Measurements from ENCODE around the gene ELK3. TPM values are rescaled to one million over a fixed set of nuclear protein-coding genes. Genes with fewer than 3 reads are reported as not detected.

ELK3 gene
- total RNA-seq, 3 donors from 2014 or later (not counting 1 experiment from before 2014, with no cell fraction given) = 17.8 to 28.8 (median 20.9) TPM

DNA sequence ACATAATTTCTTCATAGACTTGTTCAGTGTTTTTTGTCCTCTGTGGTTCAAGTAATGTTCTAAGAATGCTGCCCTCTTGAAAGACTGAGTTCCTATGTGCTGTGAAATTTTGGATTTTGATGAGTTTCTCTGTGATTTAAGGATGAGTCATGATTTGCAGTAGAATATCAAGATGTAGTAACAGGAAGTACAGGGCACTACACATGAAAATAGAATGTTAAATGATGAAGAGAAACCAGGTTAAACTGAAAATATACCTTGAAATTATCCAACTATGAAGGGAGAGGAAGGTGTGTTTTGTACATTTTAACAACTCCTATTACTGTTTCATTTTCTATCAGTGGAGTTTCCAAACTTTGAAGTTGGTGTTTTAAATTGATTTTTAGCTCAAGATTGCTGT, 4.8 kb downstream of the ELK3 start:
- intact Hi-C loops (cut with micrococcal nuclease) = no loop called here
- ATAC-seq (peak in 1 of 3 donors; percentile 31), DNase-seq (peak in 1 of 2 donors; percentile 48)
- Histone ChIP-seq H3K4me3 (ENCODE audit: low read length) (no peak overlapping the region), H3K4me1 (ENCODE audit: control insufficient read depth, insufficient read depth, low read length) (peaks cover 12% of the 10 kb centered on the region), H3K36me3 (ENCODE audit: control insufficient read depth, insufficient read depth, low read length) (no peaks in the 10 kb centered on the region), H3K9me3 (ENCODE audit: control insufficient read depth, insufficient read depth, low read length) (no peaks in the 10 kb centered on the region), H3K27me3 (ENCODE audit: control insufficient read depth, insufficient read depth, low read length) (no peaks in the 10 kb centered on the region), H3K27ac (ENCODE audit: low read length) (peak overlapping the region; percentile 17)
- peaks cover 30 to 38% of the 10 kb centered on the region in 2 donors for H3K4me1 Mint-ChIP-seq
- peak overlapping the region; percentile 10 for H3K4me3 Mint-ChIP-seq
- no peaks in the 10 kb centered on the region for H3K9me3 Mint-ChIP-seq
- no peaks in the 10 kb centered on the region for H3K27me3 Mint-ChIP-seq (ENCODE audit: low read depth in 2 of 2)
- H3K36me3 Mint-ChIP-seq = no peaks in the 10 kb centered on the region
- H3K27ac Mint-ChIP-seq = peak overlapping the region; percentile 79 to 97
- TF ChIP-seq, protein P1, sequence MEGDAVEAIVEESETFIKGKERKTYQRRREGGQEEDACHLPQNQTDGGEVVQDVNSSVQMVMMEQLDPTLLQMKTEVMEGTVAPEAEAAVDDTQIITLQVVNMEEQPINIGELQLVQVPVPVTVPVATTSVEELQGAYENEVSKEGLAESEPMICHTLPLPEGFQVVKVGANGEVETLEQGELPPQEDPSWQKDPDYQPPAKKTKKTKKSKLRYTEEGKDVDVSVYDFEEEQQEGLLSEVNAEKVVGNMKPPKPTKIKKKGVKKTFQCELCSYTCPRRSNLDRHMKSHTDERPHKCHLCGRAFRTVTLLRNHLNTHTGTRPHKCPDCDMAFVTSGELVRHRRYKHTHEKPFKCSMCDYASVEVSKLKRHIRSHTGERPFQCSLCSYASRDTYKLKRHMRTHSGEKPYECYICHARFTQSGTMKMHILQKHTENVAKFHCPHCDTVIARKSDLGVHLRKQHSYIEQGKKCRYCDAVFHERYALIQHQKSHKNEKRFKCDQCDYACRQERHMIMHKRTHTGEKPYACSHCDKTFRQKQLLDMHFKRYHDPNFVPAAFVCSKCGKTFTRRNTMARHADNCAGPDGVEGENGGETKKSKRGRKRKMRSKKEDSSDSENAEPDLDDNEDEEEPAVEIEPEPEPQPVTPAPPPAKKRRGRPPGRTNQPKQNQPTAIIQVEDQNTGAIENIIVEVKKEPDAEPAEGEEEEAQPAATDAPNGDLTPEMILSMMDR (IDR thresholded peaks at IDR 0.05) = no peak

GRCh38 chr12:96199464-96199863, 5.3 kb downstream of the ELK3 start:
- peaks cover 29 to 38% of the 10 kb centered on the region in 2 donors for H3K4me1 Mint-ChIP-seq
- Histone ChIP-seq H3K4me1 (ENCODE audit: control insufficient read depth, insufficient read depth, low read length) (peaks cover 11% of the 10 kb centered on the region), H3K27me3 (ENCODE audit: control insufficient read depth, insufficient read depth, low read length) (no peaks in the 10 kb centered on the region), H3K27ac (ENCODE audit: low read length) (peak overlapping the region; percentile 2), H3K4me3 (ENCODE audit: low read length) (no peak overlapping the region), H3K9me3 (ENCODE audit: control insufficient read depth, insufficient read depth, low read length) (no peaks in the 10 kb centered on the region), H3K36me3 (ENCODE audit: control insufficient read depth, insufficient read depth, low read length) (no peaks in the 10 kb centered on the region)
- intact Hi-C loops (cut with micrococcal nuclease) = no loop called here
- H3K27ac Mint-ChIP-seq = peak overlapping the region; percentile 79 to 97
- no peak for ATAC-seq
- H3K9me3 Mint-ChIP-seq = no peaks in the 10 kb centered on the region
- no peak for DNase-seq
- TF ChIP-seq, protein P1 (IDR thresholded peaks at IDR 0.05) = no peak
- H3K4me3 Mint-ChIP-seq = no peak overlapping the region
- H3K27me3 Mint-ChIP-seq (ENCODE audit: low read depth in 2 of 2) = peaks cover 0 to 4% of the 10 kb centered on the region in 2 donors
- no peaks in the 10 kb centered on the region for H3K36me3 Mint-ChIP-seq

DNA sequence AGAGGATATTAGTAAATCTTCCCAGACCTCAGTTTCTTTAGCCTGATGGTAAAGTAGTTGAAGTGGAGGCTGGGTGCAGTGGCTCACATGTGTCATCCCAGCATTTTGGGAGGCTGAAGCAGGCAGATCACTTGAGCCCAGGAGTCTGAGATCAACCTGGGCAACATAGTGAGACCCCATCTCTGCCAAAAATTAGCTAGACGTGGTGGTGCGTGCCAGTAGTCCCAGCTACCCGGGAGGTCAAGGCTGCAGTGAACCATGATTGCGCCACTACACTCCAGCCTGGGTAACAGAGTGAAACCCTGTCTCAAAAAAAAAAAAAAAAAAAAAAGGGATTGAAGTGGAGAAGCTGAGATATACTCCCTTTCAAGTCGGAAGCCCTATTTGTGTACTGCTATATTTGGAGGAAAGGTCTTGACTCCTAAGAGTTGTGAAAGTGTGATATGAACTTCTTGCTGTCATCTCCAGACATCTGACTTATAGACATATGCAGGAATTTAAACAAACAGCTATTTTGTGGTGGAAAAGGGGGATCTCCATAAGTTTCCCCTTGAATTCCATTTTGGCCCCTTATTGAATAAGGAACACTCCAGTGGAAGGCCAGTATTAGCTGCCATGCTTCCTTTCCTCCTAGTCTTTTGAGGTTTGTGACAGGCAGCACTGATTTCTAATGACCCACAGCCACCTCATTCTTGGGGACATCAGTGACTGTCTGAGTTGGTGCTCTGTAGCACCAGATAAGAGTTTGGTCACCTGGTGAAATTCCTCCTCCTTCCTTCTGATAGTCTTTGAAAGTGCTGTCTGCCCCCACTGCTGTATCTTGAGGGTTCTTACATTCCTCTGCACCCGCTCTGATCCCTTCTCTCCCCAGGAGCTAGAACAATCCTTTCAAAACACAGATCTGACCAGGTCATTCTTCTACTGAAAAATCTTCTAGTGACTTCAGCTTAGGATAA, 7.4 kb downstream of the ELK3 start:
- Histone ChIP-seq H3K9me3 (ENCODE audit: control insufficient read depth, insufficient read depth, low read length) (no peaks in the 10 kb centered on the region), H3K36me3 (ENCODE audit: control insufficient read depth, insufficient read depth, low read length) (no peaks in the 10 kb centered on the region), H3K27me3 (ENCODE audit: control insufficient read depth, insufficient read depth, low read length) (no peaks in the 10 kb centered on the region), H3K4me1 (ENCODE audit: control insufficient read depth, insufficient read depth, low read length) (peaks cover 17% of the 10 kb centered on the region), H3K27ac (ENCODE audit: low read length) (no peak overlapping the region), H3K4me3 (ENCODE audit: low read length) (no peak overlapping the region)
- no peak for DNase-seq
- 95% methylated on average over 5 of the region's 6 CpGs for whole genome bisulfite sequencing (ENCODE audit: insufficient coverage)
- Mint-ChIP-seq H3K27ac (no peak overlapping the region), H3K36me3 (no peaks in the 10 kb centered on the region), H3K9me3 (no peaks in the 10 kb centered on the region), H3K4me3 (no peak overlapping the region), H3K27me3 (ENCODE audit: low read depth in 2 of 2) (peaks cover 0 to 7% of the 10 kb centered on the region in 2 donors), H3K4me1 (peaks cover 39 to 40% of the 10 kb centered on the region in 2 donors)
- ATAC-seq = no peak
- intact Hi-C loops (cut with micrococcal nuclease) = no loop called here
- TF ChIP-seq, protein P1 (IDR thresholded peaks at IDR 0.05) = no peak

All from natural killer cell (primary cell).